ENCODE results near the gene NCAN. TPM values are rescaled to one million over a fixed set of nuclear protein-coding genes. Genes with fewer than 3 reads are reported as not detected.
"Not testable (repeated sequence)": the region's sequence is repeated elsewhere in the genome, so short reads cannot be mapped to it uniquely, and the experiment has no call there.

Gene NCAN
- polyA plus RNA-seq, 1 donor: 0.39 TPM

DNA sequence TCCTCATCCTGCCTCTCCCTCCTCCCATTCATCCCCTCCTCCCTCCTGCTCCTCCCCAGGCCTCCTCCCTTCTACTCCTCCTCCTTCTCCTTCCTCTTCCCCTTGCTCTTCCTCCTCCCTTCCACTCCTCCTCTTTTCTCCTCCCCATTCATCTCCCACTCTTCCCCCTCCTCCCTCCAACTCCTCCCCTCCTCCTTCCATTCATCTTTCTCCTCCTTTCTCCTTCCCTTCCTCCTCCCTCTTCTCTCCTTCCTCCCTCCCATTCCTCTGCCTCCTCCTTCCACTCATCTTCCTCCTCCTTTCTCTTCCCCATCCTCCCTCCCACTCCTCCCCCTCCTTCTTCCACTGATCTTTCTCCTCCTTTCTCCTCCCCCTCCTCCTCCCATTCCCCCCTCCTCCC lies 27.9 kb downstream of the NCAN start:
- Histone ChIP-seq H3K27me3 (ENCODE audit: control insufficient read depth, insufficient read depth, low read length) (no peaks in the 10 kb centered on the region), H3K36me3 (ENCODE audit: control insufficient read depth, insufficient read depth, low read length) (no peaks in the 10 kb centered on the region), H3K4me1 (ENCODE audit: control insufficient read depth, insufficient read depth, low read length) (no peaks in the 10 kb centered on the region), H3K9me3 (ENCODE audit: control insufficient read depth, low read depth, low read length) (peaks cover 7% of the 10 kb centered on the region), H3K4me3 (ENCODE audit: low read length) (no peak overlapping the region), H3K27ac (ENCODE audit: low read length) (no peak overlapping the region)
- DNase-seq: no peak

GRCh38 chr19:19240476-19240875 lies 28.7 kb downstream of the NCAN start:
- Histone ChIP-seq H3K4me3 (ENCODE audit: low read length) (no peak overlapping the region), H3K9me3 (ENCODE audit: control insufficient read depth, low read depth, low read length) (no peaks in the 10 kb centered on the region), H3K36me3 (ENCODE audit: control insufficient read depth, insufficient read depth, low read length) (no peaks in the 10 kb centered on the region), H3K27ac (ENCODE audit: low read length) (no peak overlapping the region), H3K27me3 (ENCODE audit: control insufficient read depth, insufficient read depth, low read length) (no peaks in the 10 kb centered on the region), H3K4me1 (ENCODE audit: control insufficient read depth, insufficient read depth, low read length) (no peaks in the 10 kb centered on the region)
- no peak for DNase-seq
- no CpG with 5 or more reads among the region's 9 CpGs for WGBS (ENCODE audit: insufficient coverage, low lambda C conversion rate)

DNA sequence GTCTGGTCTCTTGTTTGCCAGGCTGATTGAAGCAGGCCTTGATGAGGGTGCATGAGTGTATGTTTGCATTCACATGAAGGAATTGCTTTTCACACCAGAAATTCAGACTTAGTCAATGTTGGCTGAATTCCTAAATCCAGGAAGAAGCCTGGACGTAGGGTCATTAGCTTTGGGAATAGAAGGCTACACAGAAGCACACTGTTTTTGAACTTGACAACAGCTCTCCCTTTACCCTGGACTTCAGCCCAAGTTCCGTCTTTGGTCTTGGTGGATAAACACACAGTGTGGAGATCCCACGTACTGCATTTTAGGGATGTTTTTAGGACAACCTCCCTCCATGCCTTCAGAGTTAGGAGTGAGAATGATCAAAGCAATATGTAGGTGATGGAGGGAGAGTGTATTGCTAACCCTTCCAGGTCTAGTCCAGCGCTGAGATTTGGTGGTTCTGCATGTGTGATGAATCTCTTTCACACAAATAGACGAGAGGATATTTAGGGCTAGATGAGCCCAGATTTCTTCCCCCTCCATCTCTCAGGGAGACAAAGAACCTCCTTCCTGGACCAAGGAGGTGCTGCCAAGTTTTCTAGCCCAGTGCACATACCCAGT lies 38.5 kb downstream of the NCAN start:
- no peaks in the 10 kb centered on the region for H3K4me1 ChIP-seq (ENCODE audit: control insufficient read depth, insufficient read depth, low read length)
- H3K27ac ChIP-seq (ENCODE audit: low read length): no peak overlapping the region
- H3K36me3 ChIP-seq (ENCODE audit: control insufficient read depth, insufficient read depth, low read length): no peaks in the 10 kb centered on the region
- no CpG with 5 or more reads among the region's 5 CpGs for WGBS (ENCODE audit: insufficient coverage, low lambda C conversion rate)
- no peak for DNase-seq
- no peak overlapping the region for H3K4me3 ChIP-seq (ENCODE audit: low read length)
- no peaks in the 10 kb centered on the region for H3K9me3 ChIP-seq (ENCODE audit: control insufficient read depth, low read depth, low read length)
- peaks cover 34% of the 10 kb centered on the region for H3K27me3 ChIP-seq (ENCODE audit: control insufficient read depth, insufficient read depth, low read length)

- not testable (repeated sequence) for DNase-seq; H3K9me3 ChIP-seq (ENCODE audit: control insufficient read depth, low read depth, low read length); H3K36me3 ChIP-seq (ENCODE audit: control insufficient read depth, insufficient read depth, low read length); H3K4me3 ChIP-seq (ENCODE audit: low read length); H3K4me1 ChIP-seq (ENCODE audit: control insufficient read depth, insufficient read depth, low read length); H3K27ac ChIP-seq (ENCODE audit: low read length)
- WGBS (ENCODE audit: insufficient coverage, low lambda C conversion rate): 80% methylated on average over 1 of the region's 6 CpGs
- peaks cover 52% of the 10 kb centered on the region for H3K27me3 ChIP-seq (ENCODE audit: control insufficient read depth, insufficient read depth, low read length)
Measured at GRCh38 chr19:19253409-19253808, 41.7 kb downstream of the NCAN start.

DNA sequence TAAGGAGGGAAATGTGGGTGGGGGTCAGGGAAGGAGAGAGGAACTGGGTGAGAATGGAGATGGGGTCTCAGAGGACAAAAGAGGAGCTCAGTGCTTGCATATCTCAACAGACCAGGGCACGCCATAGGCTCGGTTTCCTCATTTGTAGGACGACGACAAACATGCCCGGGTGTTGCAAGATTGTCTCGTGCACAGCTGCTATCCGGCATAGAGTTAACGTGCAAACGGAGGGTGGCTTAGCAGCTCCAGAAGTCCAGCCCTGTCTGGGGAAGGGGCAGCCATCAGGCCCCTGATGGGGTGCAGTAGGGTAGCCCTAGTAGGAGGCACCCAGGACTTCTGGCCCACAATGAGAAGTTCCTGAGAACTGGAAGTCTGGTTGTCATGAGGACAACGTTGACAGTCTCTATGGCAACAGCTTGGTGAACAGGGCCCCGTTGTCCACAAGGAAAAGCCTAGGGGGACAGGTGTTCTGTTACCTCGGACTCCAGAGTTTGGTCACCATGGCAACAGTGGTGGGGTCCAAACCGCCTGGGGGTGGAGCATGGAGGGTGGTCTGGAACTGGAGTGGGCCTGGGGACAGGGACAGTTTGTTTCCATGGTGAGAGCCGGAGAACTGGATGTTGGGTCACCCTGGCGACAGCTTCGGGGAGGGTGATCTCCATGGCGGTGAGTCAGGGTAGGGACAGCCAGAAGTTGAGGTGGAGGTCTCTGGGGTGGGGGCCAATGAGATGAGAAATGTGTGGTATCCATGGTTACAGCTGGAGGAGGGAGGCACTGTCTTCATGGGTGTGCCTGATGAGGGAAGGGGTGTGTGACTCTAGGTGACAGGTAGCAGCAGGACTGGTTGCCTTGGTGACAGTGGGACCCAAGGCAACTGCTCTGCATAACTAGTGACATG lies 44.6 kb downstream of the NCAN start:
- WGBS (ENCODE audit: insufficient coverage, low lambda C conversion rate): 40% methylated on average over 1 of the region's 17 CpGs
- Histone ChIP-seq H3K4me1 (ENCODE audit: control insufficient read depth, insufficient read depth, low read length) (peaks cover 2% of the 10 kb centered on the region), H3K36me3 (ENCODE audit: control insufficient read depth, insufficient read depth, low read length) (no peaks in the 10 kb centered on the region), H3K4me3 (ENCODE audit: low read length) (no peak overlapping the region), H3K27ac (ENCODE audit: low read length) (no peak overlapping the region), H3K9me3 (ENCODE audit: control insufficient read depth, low read depth, low read length) (peaks cover 3% of the 10 kb centered on the region), H3K27me3 (ENCODE audit: control insufficient read depth, insufficient read depth, low read length) (peaks cover 58% of the 10 kb centered on the region)
- DNase-seq: no peak

DNA sequence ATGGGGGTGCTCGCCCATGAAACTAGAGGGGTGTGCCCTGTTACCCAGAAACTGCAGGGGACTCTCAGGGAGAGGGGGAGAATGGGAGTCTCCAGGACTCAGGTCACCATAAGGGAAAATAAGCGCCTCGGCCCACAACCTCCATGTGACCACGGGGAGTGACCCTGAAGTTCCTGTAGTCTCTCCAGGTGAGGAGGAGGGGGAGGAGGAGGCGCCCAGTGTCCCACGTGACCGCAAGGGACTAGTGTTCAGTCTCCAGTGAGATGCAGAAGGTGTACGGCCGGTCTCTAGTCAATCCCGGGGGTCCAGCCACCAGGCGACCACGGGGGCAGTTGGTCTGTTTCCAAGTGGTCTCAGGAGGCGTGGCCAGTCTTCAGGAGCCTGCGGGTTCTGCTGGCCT lies 45.4 kb downstream of the NCAN start:
- Histone ChIP-seq H3K4me3 (ENCODE audit: low read length) (no peak overlapping the region), H3K27ac (ENCODE audit: low read length) (no peak overlapping the region), H3K27me3 (ENCODE audit: control insufficient read depth, insufficient read depth, low read length) (peaks cover 59% of the 10 kb centered on the region), H3K36me3 (ENCODE audit: control insufficient read depth, insufficient read depth, low read length) (no peaks in the 10 kb centered on the region), H3K4me1 (ENCODE audit: control insufficient read depth, insufficient read depth, low read length) (peaks cover 2% of the 10 kb centered on the region), H3K9me3 (ENCODE audit: control insufficient read depth, low read depth, low read length) (peaks cover 4% of the 10 kb centered on the region)
- DNase-seq: no peak
- no CpG with 5 or more reads among the region's 14 CpGs for WGBS (ENCODE audit: insufficient coverage, low lambda C conversion rate)

GRCh38 chr19:19257836-19258588 lies 46.3 kb downstream of the NCAN start:
- H3K4me3 ChIP-seq (ENCODE audit: low read length): no peak overlapping the region
- no peak overlapping the region for H3K27ac ChIP-seq (ENCODE audit: low read length)
- H3K27me3 ChIP-seq (ENCODE audit: control insufficient read depth, insufficient read depth, low read length): peaks cover 66% of the 10 kb centered on the region
- DNase-seq: no peak
- H3K4me1 ChIP-seq (ENCODE audit: control insufficient read depth, insufficient read depth, low read length): peaks cover 2% of the 10 kb centered on the region
- no CpG with 5 or more reads among the region's 72 CpGs for WGBS (ENCODE audit: insufficient coverage, low lambda C conversion rate)
- H3K9me3 ChIP-seq (ENCODE audit: control insufficient read depth, low read depth, low read length): peaks cover 6% of the 10 kb centered on the region
- H3K36me3 ChIP-seq (ENCODE audit: control insufficient read depth, insufficient read depth, low read length): no peaks in the 10 kb centered on the region

- Histone ChIP-seq H3K4me3 (ENCODE audit: low read length) (no peak overlapping the region), H3K36me3 (ENCODE audit: control insufficient read depth, insufficient read depth, low read length) (no peaks in the 10 kb centered on the region), H3K27ac (ENCODE audit: low read length) (no peak overlapping the region), H3K27me3 (ENCODE audit: control insufficient read depth, insufficient read depth, low read length) (peaks cover 69% of the 10 kb centered on the region), H3K4me1 (ENCODE audit: control insufficient read depth, insufficient read depth, low read length) (peaks cover 2% of the 10 kb centered on the region), H3K9me3 (ENCODE audit: control insufficient read depth, low read depth, low read length) (peaks cover 6% of the 10 kb centered on the region)
- no peak for DNase-seq
- WGBS (ENCODE audit: insufficient coverage, low lambda C conversion rate): 100% methylated on average over 1 of the region's 41 CpGs
Measured at GRCh38 chr19:19258589-19259338, 47.0 kb downstream of the NCAN start.

DNA sequence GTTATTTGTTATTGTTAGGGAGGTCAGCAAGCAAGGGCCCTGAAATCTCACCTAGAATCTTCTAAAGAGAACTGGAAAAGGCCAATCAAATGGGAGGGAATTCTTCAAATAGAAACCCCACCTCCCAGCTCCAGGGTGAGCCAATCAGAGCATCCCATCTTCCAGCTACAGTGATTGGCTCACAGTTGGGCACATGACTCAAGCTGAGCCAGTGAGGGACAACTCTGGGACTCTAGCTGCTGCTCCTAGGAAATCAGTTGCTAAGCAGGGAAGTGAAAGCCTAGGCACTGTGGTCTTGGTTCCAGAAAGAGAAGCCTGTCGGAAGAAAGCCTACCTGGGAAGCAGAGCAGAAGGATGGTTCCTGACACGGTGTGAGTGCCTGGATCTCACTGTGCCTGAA lies 48.0 kb downstream of the NCAN start:
- no peak overlapping the region for H3K4me3 ChIP-seq (ENCODE audit: low read length)
- peaks cover 6% of the 10 kb centered on the region for H3K9me3 ChIP-seq (ENCODE audit: control insufficient read depth, low read depth, low read length)
- no peak for DNase-seq
- H3K27me3 ChIP-seq (ENCODE audit: control insufficient read depth, insufficient read depth, low read length): peaks cover 70% of the 10 kb centered on the region
- H3K4me1 ChIP-seq (ENCODE audit: control insufficient read depth, insufficient read depth, low read length): peaks cover 2% of the 10 kb centered on the region
- no peak overlapping the region for H3K27ac ChIP-seq (ENCODE audit: low read length)
- H3K36me3 ChIP-seq (ENCODE audit: control insufficient read depth, insufficient read depth, low read length): peaks cover 4% of the 10 kb centered on the region
- no CpG with 5 or more reads among the region's 2 CpGs for WGBS (ENCODE audit: insufficient coverage, low lambda C conversion rate)
